DND-41 (cell line): ENCODE measurements around the gene UGT1A5.

Experiments
- CTCF ChIP-seq: IDR thresholded peaks from 2 replicates; pipeline ENCODE4 v1.5.1; 2012; ENCODE audit warnings: borderline replicate concordance, low read length, moderate library complexity, mild to moderate bottlenecking; ENCODE audit not compliant: poor library complexity, severe bottlenecking; ENCODE audit errors: extremely low read depth
- EZH2 ChIP-seq: IDR thresholded peaks from 3 replicates; pipeline ENCODE4 v1.6.1; 2012; ENCODE audit warnings: borderline replicate concordance, low read depth, mild to moderate bottlenecking, moderate library complexity, low read length, inconsistent platforms; ENCODE audit not compliant: severe bottlenecking

GRCh38 chr2:233817361-233817911, 104.7 kb downstream of the UGT1A5 start:
- TF ChIP-seq CTCF = no peak
- no peak for TF ChIP-seq EZH2
